Gastrocnemius medialis (tissue), 4 donors: ENCODE results near the gene POLR3E.

Experiments used
- POLR2A ChIP-seq, 2 donors: fragments of 450-650 bp; IDR thresholded peaks; one replicate each; pipeline ENCODE4 v1.6.1; 2017; ENCODE audit warnings: antibody characterized with exemption in 2 of 2, mild to moderate bottlenecking in 2 of 2, moderate library complexity in 2 of 2
- TF ChIP-seq, protein P1 (sequence below), 5 experiments: fragments of 450-650 bp in 3 of 5; fragments of 200-600 bp in 2 of 5; sonication (generic) in 2 of 5; IDR thresholded peaks in 4 of 5; conservative IDR thresholded peaks in 1 of 5; 1 replicate in 4 of 5; 2 replicates in 1 of 5; pipeline ENCODE4 v1.5.1; 2016 to 2019; ENCODE audit warnings: antibody characterized with exemption in 5 of 5, mild to moderate bottlenecking in 3 of 5, moderate library complexity in 3 of 5

DNA sequence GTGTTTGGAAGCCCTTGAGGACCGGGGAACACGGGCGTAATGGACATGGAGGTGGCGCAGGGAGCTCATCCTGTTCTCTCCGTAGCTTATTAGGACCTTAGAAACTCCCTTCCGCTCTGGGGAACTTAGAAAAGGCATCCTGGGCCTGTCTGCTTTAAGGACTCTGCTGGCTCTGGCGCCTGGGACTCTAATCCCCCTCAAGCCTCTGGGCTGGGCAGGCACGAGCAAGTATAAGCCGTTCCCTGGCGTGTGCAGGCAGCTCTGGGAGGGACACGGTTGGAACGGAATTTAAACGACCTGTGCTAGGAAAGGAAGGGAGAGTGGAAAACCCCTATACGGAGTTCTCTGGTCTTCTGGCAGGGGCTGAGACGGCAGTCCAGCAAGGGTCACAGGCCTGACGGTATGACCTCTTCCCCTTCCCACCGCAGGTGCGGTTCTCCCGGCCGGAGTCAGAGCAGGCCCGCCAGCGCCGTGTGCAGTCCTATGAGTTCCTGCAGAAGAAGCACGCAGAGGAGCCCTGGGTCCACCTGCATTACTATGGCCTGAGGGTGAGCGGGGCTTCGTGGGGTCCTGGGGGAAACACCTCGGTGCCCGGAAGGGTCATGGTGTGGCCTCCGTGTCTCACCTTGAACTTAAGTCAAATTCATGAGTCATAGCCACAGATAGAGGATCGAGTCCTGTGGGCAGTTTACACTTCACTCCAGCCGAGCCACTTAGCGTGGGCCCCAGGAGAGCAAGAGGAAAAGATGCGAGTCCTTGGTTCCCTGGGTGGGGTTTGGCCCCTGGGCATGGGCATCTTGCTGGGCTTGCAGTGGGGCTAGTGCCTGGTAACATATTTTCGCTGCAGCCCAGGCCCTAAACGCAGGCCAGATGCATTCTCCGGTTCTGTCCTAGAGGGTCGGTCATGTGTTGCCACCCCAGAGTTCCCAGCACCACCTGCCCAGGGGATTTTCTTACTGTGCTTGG, 17.7 kb downstream of the POLR3E start:
- TF ChIP-seq, protein P1, sequence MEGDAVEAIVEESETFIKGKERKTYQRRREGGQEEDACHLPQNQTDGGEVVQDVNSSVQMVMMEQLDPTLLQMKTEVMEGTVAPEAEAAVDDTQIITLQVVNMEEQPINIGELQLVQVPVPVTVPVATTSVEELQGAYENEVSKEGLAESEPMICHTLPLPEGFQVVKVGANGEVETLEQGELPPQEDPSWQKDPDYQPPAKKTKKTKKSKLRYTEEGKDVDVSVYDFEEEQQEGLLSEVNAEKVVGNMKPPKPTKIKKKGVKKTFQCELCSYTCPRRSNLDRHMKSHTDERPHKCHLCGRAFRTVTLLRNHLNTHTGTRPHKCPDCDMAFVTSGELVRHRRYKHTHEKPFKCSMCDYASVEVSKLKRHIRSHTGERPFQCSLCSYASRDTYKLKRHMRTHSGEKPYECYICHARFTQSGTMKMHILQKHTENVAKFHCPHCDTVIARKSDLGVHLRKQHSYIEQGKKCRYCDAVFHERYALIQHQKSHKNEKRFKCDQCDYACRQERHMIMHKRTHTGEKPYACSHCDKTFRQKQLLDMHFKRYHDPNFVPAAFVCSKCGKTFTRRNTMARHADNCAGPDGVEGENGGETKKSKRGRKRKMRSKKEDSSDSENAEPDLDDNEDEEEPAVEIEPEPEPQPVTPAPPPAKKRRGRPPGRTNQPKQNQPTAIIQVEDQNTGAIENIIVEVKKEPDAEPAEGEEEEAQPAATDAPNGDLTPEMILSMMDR (IDR thresholded peaks at IDR 0.05 in 4 of 5, conservative IDR thresholded peaks at IDR 0.05 in 1 of 5), result no peak
- no peak for TF ChIP-seq POLR2A (IDR thresholded peaks at IDR 0.05)
